Glutamatergic neuron (in vitro differentiated cells): ENCODE results near the gene MCTP2. TPM values are rescaled to one million over a fixed set of nuclear protein-coding genes. Genes with fewer than 3 reads are reported as not detected.
"Not testable (repeated sequence)": the region's sequence is repeated elsewhere in the genome, so short reads cannot be mapped to it uniquely, and the experiment has no call there.

Experiments used
- DNase-seq: peaks from one replicate; pipeline ENCODE4 v3.0.0; 2022
- H3K27ac Mint-ChIP-seq: one replicate; pipeline ENCODE4 v1.8.0; 2020; ENCODE audit warnings: mild to moderate bottlenecking, mixed read lengths, inconsistent platforms; ENCODE audit not compliant: unreplicated experiment
- H3K27me3 Mint-ChIP-seq: one replicate; pipeline ENCODE4 v1.8.0; 2020; ENCODE audit warnings: mild to moderate bottlenecking, moderate library complexity, mixed read lengths, inconsistent platforms; ENCODE audit not compliant: unreplicated experiment
- H3K36me3 Mint-ChIP-seq: one replicate; pipeline ENCODE4 v1.8.0; 2020; ENCODE audit warnings: mild to moderate bottlenecking, mixed read lengths, inconsistent platforms; ENCODE audit not compliant: unreplicated experiment
- H3K4me1 Mint-ChIP-seq: one replicate; pipeline ENCODE4 v1.8.0; 2020; ENCODE audit warnings: mild to moderate bottlenecking, low read depth, mixed read lengths, inconsistent platforms; ENCODE audit not compliant: unreplicated experiment
- H3K4me3 Mint-ChIP-seq: one replicate; pipeline ENCODE4 v1.8.0; 2020; ENCODE audit warnings: mild to moderate bottlenecking, mixed read lengths, inconsistent platforms; ENCODE audit not compliant: unreplicated experiment
- H3K9me3 Mint-ChIP-seq: one replicate; pipeline ENCODE4 v1.8.0; 2020; ENCODE audit warnings: mild to moderate bottlenecking, moderate library complexity, mixed read lengths, inconsistent platforms; ENCODE audit not compliant: unreplicated experiment
- total RNA-seq: library from RNA; stranded (reverse); fragmentation: NEBNext Ultra II Directional; extraction: Animal tissue kit (Norgen Biotek cat#: 25700); gene quantifications from one replicate; pipeline ENCODE4 v1.2.1, GENCODE V29; 2021; ENCODE audit not compliant: unreplicated experiment
- TF ChIP-seq, protein P1 (sequence below): fragments of 200-600 bp; sonication (generic); IDR thresholded peaks from one replicate; pipeline ENCODE4 v1.5.0; 2021; ENCODE audit not compliant: partially characterized antibody, unreplicated experiment

Gene MCTP2
- total RNA-seq, 1 donor from 2014 or later: 0.44 TPM

DNA sequence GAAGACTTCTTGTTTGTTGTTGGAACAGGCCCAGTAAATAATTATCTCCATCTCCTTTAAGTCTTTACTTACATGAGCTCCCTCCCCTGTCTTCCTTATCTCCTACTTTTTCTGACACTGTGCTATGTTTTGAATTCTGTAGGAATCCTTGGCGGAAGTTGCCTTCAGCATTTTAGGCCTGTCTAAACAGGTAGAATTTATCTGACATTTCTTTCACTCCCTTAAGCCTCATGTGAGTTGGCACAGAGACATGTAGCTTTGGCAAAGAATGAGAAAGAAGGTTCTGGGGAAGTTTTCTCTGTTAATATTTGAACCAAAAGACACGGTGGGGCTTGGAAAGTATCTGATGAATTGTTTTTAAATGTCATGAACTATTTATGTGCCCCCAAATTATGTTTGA lies 8.1 kb downstream of the MCTP2 start:
- TF ChIP-seq, protein P1, sequence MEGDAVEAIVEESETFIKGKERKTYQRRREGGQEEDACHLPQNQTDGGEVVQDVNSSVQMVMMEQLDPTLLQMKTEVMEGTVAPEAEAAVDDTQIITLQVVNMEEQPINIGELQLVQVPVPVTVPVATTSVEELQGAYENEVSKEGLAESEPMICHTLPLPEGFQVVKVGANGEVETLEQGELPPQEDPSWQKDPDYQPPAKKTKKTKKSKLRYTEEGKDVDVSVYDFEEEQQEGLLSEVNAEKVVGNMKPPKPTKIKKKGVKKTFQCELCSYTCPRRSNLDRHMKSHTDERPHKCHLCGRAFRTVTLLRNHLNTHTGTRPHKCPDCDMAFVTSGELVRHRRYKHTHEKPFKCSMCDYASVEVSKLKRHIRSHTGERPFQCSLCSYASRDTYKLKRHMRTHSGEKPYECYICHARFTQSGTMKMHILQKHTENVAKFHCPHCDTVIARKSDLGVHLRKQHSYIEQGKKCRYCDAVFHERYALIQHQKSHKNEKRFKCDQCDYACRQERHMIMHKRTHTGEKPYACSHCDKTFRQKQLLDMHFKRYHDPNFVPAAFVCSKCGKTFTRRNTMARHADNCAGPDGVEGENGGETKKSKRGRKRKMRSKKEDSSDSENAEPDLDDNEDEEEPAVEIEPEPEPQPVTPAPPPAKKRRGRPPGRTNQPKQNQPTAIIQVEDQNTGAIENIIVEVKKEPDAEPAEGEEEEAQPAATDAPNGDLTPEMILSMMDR: no peak
- H3K27ac Mint-ChIP-seq: no peak overlapping the region
- no peak overlapping the region for H3K4me3 Mint-ChIP-seq
- H3K4me1 Mint-ChIP-seq: no peaks in the 10 kb centered on the region
- H3K9me3 Mint-ChIP-seq: no peaks in the 10 kb centered on the region
- H3K27me3 Mint-ChIP-seq: peaks cover 1% of the 10 kb centered on the region
- no peak for DNase-seq
- no peaks in the 10 kb centered on the region for H3K36me3 Mint-ChIP-seq

DNA sequence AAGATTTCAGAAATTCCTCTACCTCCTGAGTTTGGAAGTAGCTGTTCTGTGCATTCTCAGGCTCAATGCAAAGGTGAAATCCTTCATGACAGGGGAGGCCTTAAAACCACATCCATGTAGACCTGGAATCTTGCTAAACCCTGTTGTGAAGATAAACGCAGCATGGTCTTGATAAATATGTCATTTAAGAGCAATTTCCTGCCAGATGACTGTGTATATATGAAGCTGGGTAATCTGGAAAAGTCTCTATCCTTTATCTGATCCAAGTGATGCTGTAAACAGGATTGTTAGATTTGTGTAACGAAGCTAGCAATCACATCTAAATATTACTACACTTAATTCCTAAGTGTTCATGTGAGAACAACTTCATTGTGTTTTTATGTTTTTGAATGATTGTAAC lies 9.1 kb downstream of the MCTP2 start:
- no peaks in the 10 kb centered on the region for H3K4me1 Mint-ChIP-seq
- no peaks in the 10 kb centered on the region for H3K9me3 Mint-ChIP-seq
- H3K27ac Mint-ChIP-seq: no peak overlapping the region
- no peak for DNase-seq
- TF ChIP-seq, protein P1: no peak
- H3K4me3 Mint-ChIP-seq: no peak overlapping the region
- H3K27me3 Mint-ChIP-seq: peaks cover 1% of the 10 kb centered on the region
- H3K36me3 Mint-ChIP-seq: no peaks in the 10 kb centered on the region

GRCh38 chr15:94242257-94242656 lies 10.9 kb downstream of the MCTP2 start:
- Mint-ChIP-seq H3K36me3 (no peaks in the 10 kb centered on the region), H3K4me3 (no peak overlapping the region), H3K4me1 (no peaks in the 10 kb centered on the region), H3K9me3 (no peaks in the 10 kb centered on the region), H3K27ac (no peak overlapping the region), H3K27me3 (no peaks in the 10 kb centered on the region)
- TF ChIP-seq, protein P1: no peak
- DNase-seq: no peak

DNA sequence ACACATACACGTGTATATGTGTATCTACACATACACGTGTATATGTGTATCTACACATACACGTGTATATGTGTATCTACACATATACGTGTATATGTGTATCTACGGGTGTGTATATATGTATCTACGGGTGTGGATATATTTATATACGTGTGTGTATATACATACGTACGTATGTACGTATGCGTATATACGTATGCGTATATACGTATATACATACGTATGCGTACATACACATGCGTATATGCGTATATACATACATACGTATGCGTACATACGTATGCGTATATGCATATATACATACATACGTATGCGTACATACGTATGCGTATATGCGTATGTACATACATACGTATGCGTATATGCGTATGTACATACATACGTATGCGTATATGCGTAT lies 11.6 kb downstream of the MCTP2 start:
- not testable (repeated sequence) for H3K27me3 Mint-ChIP-seq, DNase-seq, H3K4me3 Mint-ChIP-seq, H3K9me3 Mint-ChIP-seq, H3K4me1 Mint-ChIP-seq, H3K27ac Mint-ChIP-seq, H3K36me3 Mint-ChIP-seq

DNA sequence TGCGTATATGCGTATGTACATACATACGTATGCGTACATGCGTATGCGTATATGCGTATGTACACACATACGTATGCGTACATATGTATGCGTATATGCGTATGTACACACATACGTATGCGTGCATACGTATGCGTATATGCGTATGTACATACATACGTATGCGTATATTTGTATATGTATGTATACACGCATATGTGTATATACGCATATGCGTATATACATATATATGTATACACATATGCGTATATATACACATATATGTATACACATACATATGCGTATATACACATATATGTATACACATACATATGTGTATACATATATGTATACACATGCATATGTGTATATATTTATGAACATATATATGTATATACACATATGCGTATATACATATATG lies 12.1 kb downstream of the MCTP2 start:
- TF ChIP-seq, protein P1: no peak
- H3K4me1 Mint-ChIP-seq: no peaks in the 10 kb centered on the region
- no peaks in the 10 kb centered on the region for H3K9me3 Mint-ChIP-seq
- H3K36me3 Mint-ChIP-seq: no peaks in the 10 kb centered on the region
- no peak overlapping the region for H3K27ac Mint-ChIP-seq
- H3K4me3 Mint-ChIP-seq: no peak overlapping the region
- no peaks in the 10 kb centered on the region for H3K27me3 Mint-ChIP-seq
- DNase-seq: no peak

DNA sequence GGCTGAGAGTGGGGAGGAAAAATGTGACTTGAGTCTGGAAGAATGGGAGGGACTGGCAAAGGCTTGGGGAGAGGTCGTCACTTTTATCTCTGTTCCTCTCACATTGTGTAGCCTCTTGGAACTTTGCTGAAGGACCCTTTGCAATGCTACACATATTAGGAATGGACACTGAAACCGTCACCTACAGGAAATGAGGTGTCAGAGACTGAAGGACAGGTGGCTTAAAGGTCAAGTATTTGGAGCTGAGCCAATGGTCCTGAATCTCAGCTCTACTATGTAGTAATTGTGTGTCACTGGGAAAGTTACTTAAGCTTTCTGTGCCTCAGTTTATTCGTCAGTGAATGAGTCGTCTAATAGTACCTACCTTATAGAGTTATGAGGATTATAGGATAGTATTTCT lies 14.7 kb downstream of the MCTP2 start:
- Mint-ChIP-seq H3K4me3 (no peak overlapping the region), H3K4me1 (no peaks in the 10 kb centered on the region), H3K36me3 (no peaks in the 10 kb centered on the region), H3K9me3 (no peaks in the 10 kb centered on the region), H3K27ac (no peak overlapping the region), H3K27me3 (no peaks in the 10 kb centered on the region)
- TF ChIP-seq, protein P1: no peak
- DNase-seq: no peak
